Stimulated activated CD4-positive, alpha-beta T cell treated with anti-CD3 and anti-CD28 coated beads, Interleukin-1b, Interleukin-23, amount 100 ng/mL, for 48 hours (primary cell): ENCODE results near the gene AGBL5.

Experiments
- DNase-seq: peaks from one replicate; pipeline ENCODE4 v3.0.0-alpha.2; 2020

The AGBL5 gene

GRCh38 chr2:27050996-27051901, at the start of gene AGBL5:
AGBL5 (plus strand) TSS chr2:27051668; CDS start chr2:27052959, 1,291 bp downstream.
- DNase-seq: peak; percentile 96

GRCh38 chr2:27001950-27002349, 49.5 kb upstream of the AGBL5 start:
- DNase-seq: no peak

- DNase-seq: no peak
Measured at GRCh38 chr2:27003007-27003406, 48.5 kb upstream of the AGBL5 start.

- DNase-seq: no peak
Measured at GRCh38 chr2:27003857-27004256, 47.6 kb upstream of the AGBL5 start.

GRCh38 chr2:27006602-27007415, 44.7 kb upstream of the AGBL5 start:
- no peak for DNase-seq

- DNase-seq: no peak
Measured at GRCh38 chr2:27007416-27008374, 43.8 kb upstream of the AGBL5 start.

GRCh38 chr2:27008678-27009077, 42.8 kb upstream of the AGBL5 start:
- DNase-seq: no peak

- DNase-seq: no peak
Measured at GRCh38 chr2:27009083-27009482, 42.4 kb upstream of the AGBL5 start.

GRCh38 chr2:27009716-27010115, 41.8 kb upstream of the AGBL5 start:
- DNase-seq: no peak

- no peak for DNase-seq
Measured at GRCh38 chr2:27010139-27010538, 41.3 kb upstream of the AGBL5 start.

GRCh38 chr2:27013738-27014137, 37.7 kb upstream of the AGBL5 start:
- DNase-seq: no peak

GRCh38 chr2:27014771-27015433, 36.6 kb upstream of the AGBL5 start:
- no peak for DNase-seq

GRCh38 chr2:27016801-27017325, 34.6 kb upstream of the AGBL5 start:
- DNase-seq: peak; percentile 35

GRCh38 chr2:27018142-27018541, 33.3 kb upstream of the AGBL5 start:
- no peak for DNase-seq

- DNase-seq: no peak
Measured at GRCh38 chr2:27019459-27019858, 32.0 kb upstream of the AGBL5 start.

GRCh38 chr2:27019931-27020855, 31.3 kb upstream of the AGBL5 start:
- no peak for DNase-seq

- DNase-seq: no peak
Measured at GRCh38 chr2:27021253-27022049, 30.0 kb upstream of the AGBL5 start.

- DNase-seq: no peak
Measured at GRCh38 chr2:27023740-27024139, 27.7 kb upstream of the AGBL5 start.

- no peak for DNase-seq
Measured at GRCh38 chr2:27024188-27024587, 27.3 kb upstream of the AGBL5 start.

GRCh38 chr2:27024812-27025211, 26.7 kb upstream of the AGBL5 start:
- DNase-seq: no peak
